GM21619 (cell line): ENCODE data around the gene FCRL2.
"Not testable (repeated sequence)": the region's sequence is repeated elsewhere in the genome, so short reads cannot be mapped to it uniquely, and the experiment has no call there.

Source experiments
- ATAC-seq: cut with Tn5 transposase; IDR thresholded peaks from one replicate; pipeline ENCODE4 v1.9.1; 2021; ENCODE audit not compliant: unreplicated experiment

The FCRL2 gene

GRCh38 chr1:157758018-157758417, 18.9 kb downstream of the FCRL2 start:
- no peak for ATAC-seq

- no peak for ATAC-seq
Measured at GRCh38 chr1:157753611-157754010, 23.3 kb downstream of the FCRL2 start.

DNA sequence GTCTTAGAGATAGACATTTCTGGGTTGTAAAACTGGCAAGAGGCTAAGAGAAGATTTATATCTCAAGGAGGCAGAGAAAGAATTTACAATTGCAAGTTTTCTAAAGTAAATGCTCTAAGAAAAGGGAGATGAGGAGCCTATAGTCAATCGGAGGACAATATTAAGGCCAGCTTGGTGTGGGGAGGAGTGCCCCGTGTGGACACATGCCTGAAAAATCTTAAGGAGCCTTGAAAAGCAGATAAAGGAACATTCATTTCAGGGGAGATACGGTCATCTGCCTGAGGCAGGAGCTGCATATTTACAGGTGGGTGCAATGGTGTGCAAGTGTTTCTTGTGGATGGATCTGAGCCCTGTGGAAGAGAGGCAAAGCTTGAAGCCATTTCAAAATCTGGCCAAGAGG, 25.6 kb downstream of the FCRL2 start:
- no peak for ATAC-seq

DNA sequence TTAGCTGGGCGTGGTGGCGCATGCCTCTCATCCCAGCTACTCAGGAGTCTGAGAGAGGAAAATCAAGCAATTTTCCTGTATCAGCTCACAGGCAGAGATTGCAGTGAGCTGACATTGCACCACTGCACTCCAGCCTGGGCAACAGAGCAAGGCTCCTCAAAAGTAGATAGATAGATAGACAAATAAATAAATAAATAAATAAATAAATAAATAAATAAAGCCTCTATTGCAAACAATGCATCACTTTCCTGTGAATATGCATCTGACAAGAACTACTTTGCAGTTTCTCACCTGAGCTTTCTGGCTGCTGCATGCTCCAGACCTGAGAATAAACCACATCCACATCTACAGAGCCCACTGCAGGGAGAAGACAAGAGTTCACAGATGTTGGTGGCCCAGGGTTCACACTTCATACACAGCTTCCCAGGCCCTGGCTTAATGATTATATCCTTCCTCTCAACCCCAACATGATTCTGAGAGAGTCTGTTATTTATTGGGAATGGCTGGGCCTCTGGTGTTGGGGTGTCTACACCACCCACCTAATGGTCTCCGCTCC, 28.6 kb downstream of the FCRL2 start:
- ATAC-seq: no peak

GRCh38 chr1:157739229-157739901, 37.6 kb downstream of the FCRL2 start:
- ATAC-seq: no peak

- not testable (repeated sequence) for ATAC-seq
Measured at GRCh38 chr1:157735991-157736390, 40.9 kb downstream of the FCRL2 start.

DNA sequence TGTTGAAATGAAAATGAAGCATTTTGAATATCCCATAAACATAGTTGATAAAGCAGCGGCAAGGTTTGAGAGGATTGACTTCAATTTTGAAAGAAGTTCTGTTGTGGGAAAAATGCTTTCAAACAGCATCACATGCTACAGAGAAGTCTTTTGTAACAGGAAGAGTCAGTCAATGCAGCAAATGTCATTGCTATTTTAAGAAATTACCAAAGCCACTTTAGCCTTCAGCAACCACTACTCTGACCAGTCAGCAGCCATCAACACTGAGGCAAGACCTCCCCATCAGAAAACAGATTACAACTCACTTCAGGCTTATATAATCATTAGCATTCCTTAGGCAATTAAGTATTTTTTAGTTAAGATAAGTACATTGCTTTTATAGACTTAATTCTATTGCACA, 42.6 kb downstream of the FCRL2 start:
- no peak for ATAC-seq

- no peak for ATAC-seq
Measured at GRCh38 chr1:157732755-157733154, 44.2 kb downstream of the FCRL2 start.

GRCh38 chr1:157725221-157725577, 51.7 kb downstream of the FCRL2 start:
- no peak for ATAC-seq

- no peak for ATAC-seq
Measured at GRCh38 chr1:157724537-157725220, 52.3 kb downstream of the FCRL2 start.

DNA sequence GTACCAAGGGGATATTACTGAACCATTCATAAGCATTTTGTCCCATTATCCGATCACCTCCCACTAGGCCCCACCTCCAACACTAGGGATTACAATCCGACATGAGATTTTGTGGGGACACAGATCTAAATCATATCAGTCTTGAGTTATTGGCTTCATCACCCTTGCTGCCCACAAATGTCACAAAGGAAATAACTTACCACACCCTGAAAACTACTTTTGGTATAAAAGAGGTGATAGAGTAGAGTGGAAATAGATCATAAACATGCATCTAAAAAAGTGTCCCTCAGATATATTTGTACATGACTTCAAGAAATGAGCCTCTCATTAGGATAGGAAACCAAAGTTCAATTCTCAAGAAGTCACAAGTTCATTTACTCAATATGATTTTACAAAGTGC, 53.8 kb downstream of the FCRL2 start:
- no peak for ATAC-seq

GRCh38 chr1:157721985-157722384, 54.9 kb downstream of the FCRL2 start:
- ATAC-seq: no peak

DNA sequence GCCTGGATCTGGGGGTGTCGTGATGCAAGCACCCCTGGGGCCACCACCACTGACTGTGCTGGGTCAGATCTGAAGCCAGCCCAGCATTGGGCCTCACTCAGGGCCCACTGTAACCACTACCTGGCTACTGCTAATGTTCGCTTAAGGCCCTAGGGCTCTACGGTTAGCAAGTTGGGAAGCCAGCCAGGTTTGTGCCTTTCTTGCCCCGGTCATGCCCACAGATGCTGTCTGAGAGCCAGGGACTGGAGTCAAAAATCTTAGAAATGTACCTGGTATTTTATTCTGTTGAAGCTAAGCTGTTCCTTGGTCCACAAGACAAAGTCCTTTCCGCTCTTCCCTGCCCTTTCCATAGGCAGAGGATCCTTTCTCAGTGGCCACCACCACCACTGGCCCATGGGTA, 61.2 kb downstream of the FCRL2 start:
- no peak for ATAC-seq

DNA sequence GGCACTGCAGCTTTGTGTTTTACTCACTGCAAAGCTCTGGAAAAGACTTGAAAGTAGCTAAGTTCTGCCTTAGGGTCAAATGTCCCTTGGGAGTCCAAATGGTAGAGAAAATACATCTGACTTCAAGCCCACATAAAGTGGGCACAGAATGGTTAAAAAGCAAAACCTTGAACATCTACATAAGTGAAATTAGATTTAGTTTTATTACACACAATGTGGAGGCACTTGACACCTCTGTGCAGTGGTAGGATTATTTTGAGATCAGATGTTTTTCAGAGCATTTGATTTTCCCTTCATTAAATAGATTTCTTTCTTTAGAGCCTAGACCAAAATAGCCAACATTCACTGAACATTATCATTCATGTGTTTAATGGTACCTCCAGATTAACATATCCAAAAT, 65.1 kb downstream of the FCRL2 start:
- no peak for ATAC-seq

DNA sequence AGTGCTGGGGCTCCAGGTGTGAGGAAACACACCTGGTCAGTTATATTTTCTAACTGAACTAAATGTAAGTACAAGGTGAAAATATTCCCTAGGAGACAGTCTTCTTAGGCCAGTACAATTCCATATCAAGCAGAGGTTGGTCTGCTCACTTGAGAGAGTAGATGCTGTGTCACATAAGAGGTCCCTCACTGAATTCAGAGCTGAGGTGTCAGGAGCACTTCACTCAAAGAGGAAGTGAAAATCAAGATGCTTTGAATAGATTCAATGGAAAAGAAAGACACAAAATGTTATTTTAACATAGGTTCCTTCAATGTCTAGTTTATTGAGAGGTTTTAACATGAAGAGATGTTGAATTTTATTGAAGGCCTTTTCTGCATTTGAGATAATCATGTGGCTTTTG, 72.1 kb downstream of the FCRL2 start:
- ATAC-seq: no peak

DNA sequence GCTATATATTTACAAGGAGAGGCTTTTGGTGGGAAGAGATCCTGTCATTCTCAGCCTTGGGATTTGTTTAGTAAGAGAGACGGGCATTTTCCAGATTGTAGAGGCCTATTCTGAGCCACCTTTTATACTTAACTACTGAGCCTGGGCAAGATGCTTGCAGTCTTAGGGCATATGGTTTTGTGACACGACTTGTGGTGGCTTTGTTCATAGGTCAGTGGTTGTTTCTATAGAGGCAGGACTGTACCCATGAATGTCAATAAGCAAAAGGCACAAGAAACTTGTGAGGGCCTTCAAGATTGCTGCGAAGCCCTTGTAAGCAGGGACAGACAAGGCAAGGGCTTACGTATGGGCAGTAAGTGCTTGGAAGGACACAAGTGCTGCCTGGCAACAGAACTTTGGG, 73.0 kb downstream of the FCRL2 start:
- no peak for ATAC-seq

GRCh38 chr1:157702308-157702825, 74.6 kb downstream of the FCRL2 start:
- no peak for ATAC-seq

DNA sequence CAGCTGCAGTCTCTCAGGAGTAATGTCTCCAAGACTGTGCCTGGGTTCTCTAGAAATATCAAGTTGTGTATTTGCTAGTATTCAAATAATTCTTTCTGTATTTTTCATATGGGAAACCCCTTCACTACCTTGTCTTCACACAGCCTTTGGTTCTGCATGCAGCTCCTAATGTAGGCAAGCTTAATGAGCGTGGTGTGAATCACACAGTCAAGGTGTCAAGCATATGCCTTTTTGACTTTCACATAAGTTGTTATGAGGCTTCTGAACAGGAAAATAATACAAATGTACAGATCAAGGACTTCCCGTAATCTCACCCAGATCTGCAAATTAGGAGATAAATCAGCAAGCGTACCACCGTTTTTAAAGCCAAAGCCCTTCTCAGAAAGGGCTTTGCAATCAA, 76.2 kb downstream of the FCRL2 start, which contains the start of gene FCRL3:
FCRL3 (minus strand) TSS at position 38 of the 400 bp plus-strand sequence. CDS start 280 bp downstream, outside the sequence.
- ATAC-seq: no peak

DNA sequence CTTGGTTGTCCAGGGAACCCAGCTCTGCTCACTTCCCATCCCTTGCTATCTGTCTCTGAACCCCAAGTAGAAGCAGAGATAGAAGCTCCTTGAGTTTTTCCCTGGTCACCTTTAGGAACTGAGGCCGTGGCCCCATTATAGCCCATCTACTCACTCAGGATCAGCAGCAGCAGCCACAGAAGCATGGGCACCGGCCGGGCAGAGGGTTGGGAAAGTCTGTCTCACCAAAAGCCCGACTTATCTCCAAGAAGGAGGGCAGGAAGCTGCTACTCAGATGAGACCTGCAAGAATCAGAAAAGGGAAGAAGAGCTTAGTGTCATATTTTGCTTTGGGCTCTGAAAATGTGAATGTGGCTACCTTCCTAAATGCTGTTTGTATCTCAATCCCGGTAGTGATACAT, 76.6 kb downstream of the FCRL2 start:
- ATAC-seq: no peak

DNA sequence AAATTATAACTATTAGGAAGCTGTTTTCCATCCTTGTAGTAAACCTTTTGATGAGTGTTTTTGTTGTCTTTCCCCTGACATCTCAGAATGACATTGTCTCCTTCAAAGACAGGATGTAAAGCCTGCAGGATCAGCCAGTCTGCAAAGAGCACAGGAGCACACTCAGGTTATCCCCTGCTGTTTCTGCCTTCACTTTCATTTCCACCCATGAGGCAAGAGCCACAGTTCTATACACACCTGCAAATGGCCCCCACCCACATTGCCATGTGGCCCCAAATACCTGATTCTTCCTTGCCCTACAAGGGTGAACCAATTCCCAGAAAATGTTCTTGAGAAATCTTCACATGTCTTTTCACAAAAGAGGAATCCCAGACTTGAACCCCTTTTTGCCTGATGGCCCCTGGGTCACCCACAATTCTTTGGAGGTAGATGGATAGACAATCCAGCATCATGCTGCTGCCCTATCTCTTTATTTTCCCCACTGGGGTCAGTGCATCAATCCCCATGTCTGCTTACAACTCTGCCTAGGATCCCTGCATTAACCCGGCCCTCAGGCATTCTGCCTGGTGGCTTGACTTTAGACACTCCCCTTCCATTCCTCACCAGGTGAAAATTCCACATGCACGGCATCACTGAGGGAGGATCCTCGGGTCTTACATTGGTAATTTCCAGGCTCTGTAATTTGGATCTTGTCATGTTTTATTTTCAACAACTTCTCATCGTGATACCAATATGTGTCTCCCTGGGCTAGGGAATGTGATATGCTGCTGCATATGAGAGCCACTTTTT, 79.0 kb downstream of the FCRL2 start:
- ATAC-seq: no peak

DNA sequence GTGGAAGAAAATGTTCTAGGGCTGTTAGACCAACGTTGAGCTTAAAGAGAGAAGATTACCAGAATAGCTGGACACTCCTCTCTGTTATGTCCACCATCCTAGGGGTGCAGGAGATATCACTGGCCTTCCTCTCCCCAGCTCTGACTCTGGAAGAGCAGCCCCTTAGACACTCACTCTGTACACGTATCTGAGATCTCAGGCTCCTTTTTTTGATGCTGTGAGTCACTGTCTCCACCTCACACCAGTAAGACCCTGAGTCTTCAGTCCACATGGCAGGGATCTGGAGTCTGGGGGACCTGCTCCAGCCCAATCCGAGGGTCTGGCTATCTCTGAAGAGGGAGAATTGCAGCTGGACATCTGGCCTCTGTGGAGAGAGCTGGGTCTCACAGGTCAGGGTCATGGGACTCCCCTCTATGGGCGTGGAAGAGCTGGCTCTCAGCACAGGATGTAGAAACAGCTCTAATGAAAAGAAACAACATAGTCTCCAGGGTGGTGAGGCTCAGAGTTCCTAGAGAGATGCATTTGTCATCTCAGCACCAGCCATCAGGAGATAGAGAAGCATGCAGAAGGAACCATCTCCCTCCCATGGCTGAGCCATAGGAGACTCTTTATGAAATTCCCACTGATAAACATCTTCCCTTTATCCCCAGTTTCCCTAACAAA, 79.8 kb downstream of the FCRL2 start:
- ATAC-seq: no peak
